ENCODE measurements around the gene CA5A.
A peak's percentile ranks its signal among the peaks of the same experiment; 100 is the strongest.

The CA5A gene

GRCh38 chr16:87850009-87851006 is 86.0 kb downstream of the CA5A start:
- DNase-seq (ENCODE audit: low read depth, low spot score): peak; percentile 36

GRCh38 chr16:87849419-87850008 is 86.8 kb downstream of the CA5A start:
- no peak for DNase-seq (ENCODE audit: low read depth, low spot score)

GRCh38 chr16:87848676-87849345 is 87.5 kb downstream of the CA5A start:
- DNase-seq (ENCODE audit: low read depth, low spot score): no peak

GRCh38 chr16:87847785-87848675 is 88.3 kb downstream of the CA5A start:
- DNase-seq (ENCODE audit: low read depth, low spot score): no peak

GRCh38 chr16:87847467-87847784 is 88.9 kb downstream of the CA5A start:
- DNase-seq (ENCODE audit: low read depth, low spot score): no peak

GRCh38 chr16:87846705-87847466 is 89.4 kb downstream of the CA5A start:
- DNase-seq (ENCODE audit: low read depth, low spot score): no peak

GRCh38 chr16:87845807-87846619 is 90.3 kb downstream of the CA5A start:
- DNase-seq (ENCODE audit: low read depth, low spot score): no peak

- no peak for DNase-seq (ENCODE audit: low read depth, low spot score)
Measured at GRCh38 chr16:87845213-87845612, 91.1 kb downstream of the CA5A start.

GRCh38 chr16:87844809-87845208 is 91.5 kb downstream of the CA5A start:
- no peak for DNase-seq (ENCODE audit: low read depth, low spot score)

- no peak for DNase-seq (ENCODE audit: low read depth, low spot score)
Measured at GRCh38 chr16:87844120-87844733, 92.1 kb downstream of the CA5A start.

GRCh38 chr16:87843678-87844105 is 92.6 kb downstream of the CA5A start:
- no peak for DNase-seq (ENCODE audit: low read depth, low spot score)

- DNase-seq (ENCODE audit: low read depth, low spot score): no peak
Measured at GRCh38 chr16:87842209-87842869, 94.0 kb downstream of the CA5A start.

GRCh38 chr16:87841340-87842208 is 94.8 kb downstream of the CA5A start:
- no peak for DNase-seq (ENCODE audit: low read depth, low spot score)

- no peak for DNase-seq (ENCODE audit: low read depth, low spot score)
Measured at GRCh38 chr16:87840271-87840978, 95.9 kb downstream of the CA5A start.

GRCh38 chr16:87839542-87840270 is 96.6 kb downstream of the CA5A start:
- DNase-seq (ENCODE audit: low read depth, low spot score): no peak
